ENCODE results near the gene FASTKD3. TPM values are rescaled to one million over a fixed set of nuclear protein-coding genes. Genes with fewer than 3 reads are reported as not detected.
A peak's percentile ranks its signal among the peaks of the same experiment; 100 is the strongest.

Gene FASTKD3
- total and polyA plus RNA-seq, 9 donors, result 4.9 to 11.6 (median 7.2) TPM

DNA sequence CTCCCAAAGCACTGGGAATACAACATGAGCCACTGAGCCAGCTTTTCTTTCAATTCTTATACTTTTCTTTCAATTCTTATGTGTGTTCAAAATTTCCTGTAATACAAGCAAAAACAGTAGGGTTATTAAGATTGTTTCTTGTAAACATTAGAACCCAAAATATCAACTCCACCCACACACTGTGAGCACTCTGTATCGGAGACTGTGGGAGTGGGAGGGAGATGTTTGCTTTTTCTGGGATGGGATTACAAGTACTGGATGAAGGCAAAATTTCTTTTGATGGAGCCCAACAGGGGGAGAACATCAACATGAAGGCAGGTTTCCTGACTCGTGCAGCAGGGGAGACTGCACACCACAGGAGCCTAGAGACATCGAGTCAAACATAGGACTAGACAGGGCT, 13.2 kb downstream of the FASTKD3 start:
- WGBS, 3 donors, result 7 to 32% (median 7%) methylated on average over 3 of the region's 3 CpGs

GRCh38 chr5:7852988-7853387, 15.8 kb downstream of the FASTKD3 start:
- H3K4me1 ChIP-seq (ENCODE audit: insufficient read depth), result peaks cover 7% of the 10 kb centered on the region
- no peaks in the 10 kb centered on the region for H3K27me3 ChIP-seq
- intact Hi-C loops (cut with DNase I), result loop anchor here in 1 of 4 donors (10.0 kb wide), 1 partner anchor 458 kb away; the partner anchor contains the start of gene ADCY2
- TF ChIP-seq, protein P1, sequence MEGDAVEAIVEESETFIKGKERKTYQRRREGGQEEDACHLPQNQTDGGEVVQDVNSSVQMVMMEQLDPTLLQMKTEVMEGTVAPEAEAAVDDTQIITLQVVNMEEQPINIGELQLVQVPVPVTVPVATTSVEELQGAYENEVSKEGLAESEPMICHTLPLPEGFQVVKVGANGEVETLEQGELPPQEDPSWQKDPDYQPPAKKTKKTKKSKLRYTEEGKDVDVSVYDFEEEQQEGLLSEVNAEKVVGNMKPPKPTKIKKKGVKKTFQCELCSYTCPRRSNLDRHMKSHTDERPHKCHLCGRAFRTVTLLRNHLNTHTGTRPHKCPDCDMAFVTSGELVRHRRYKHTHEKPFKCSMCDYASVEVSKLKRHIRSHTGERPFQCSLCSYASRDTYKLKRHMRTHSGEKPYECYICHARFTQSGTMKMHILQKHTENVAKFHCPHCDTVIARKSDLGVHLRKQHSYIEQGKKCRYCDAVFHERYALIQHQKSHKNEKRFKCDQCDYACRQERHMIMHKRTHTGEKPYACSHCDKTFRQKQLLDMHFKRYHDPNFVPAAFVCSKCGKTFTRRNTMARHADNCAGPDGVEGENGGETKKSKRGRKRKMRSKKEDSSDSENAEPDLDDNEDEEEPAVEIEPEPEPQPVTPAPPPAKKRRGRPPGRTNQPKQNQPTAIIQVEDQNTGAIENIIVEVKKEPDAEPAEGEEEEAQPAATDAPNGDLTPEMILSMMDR (IDR thresholded peaks at IDR 0.05), result no peak
- TF ChIP-seq EP300 (IDR thresholded peaks at IDR 0.05) (no peak), POLR2A (IDR thresholded peaks at IDR 0.05) (no peak)
- H3K9me3 ChIP-seq, result no peaks in the 10 kb centered on the region
- no peak for DNase-seq
- H3K4me3 ChIP-seq, result no peak overlapping the region
- peak overlapping the region in 1 of 2 donors; percentile 35 for H3K27ac ChIP-seq
- 58 to 77% (median 64%) methylated on average over 2 of the region's 2 CpGs for WGBS, 3 donors
- no peaks in the 10 kb centered on the region for H3K36me3 ChIP-seq

More for the DNA sequence above, 13.2 kb downstream of the FASTKD3 start:
- intact Hi-C loops (cut with DNase I), result loop anchor here in 1 of 4 donors (10.0 kb wide), 1 partner anchor 461 kb away; the partner anchor contains the start of gene ADCY2
- no peak overlapping the region for H3K4me3 ChIP-seq
- H3K9me3 ChIP-seq, result no peaks in the 10 kb centered on the region
- TF ChIP-seq POLR2A (IDR thresholded peaks at IDR 0.05), result no peak
- H3K4me1 ChIP-seq (ENCODE audit: insufficient read depth), result peaks cover 7% of the 10 kb centered on the region
- no peaks in the 10 kb centered on the region for H3K36me3 ChIP-seq
- H3K27ac ChIP-seq, result no peak overlapping the region
- H3K27me3 ChIP-seq, result no peaks in the 10 kb centered on the region
- no peak for DNase-seq

GRCh38 chr5:7852542-7852941, 16.3 kb downstream of the FASTKD3 start:
- intact Hi-C loops (cut with DNase I), result loop anchor here in 1 of 4 donors (10.0 kb wide), 1 partner anchor 458 kb away; the partner anchor contains the start of gene ADCY2
- 16 to 30% (median 29%) methylated on average over 1 of the region's 1 CpG for WGBS, 3 donors
- TF ChIP-seq, protein P1 (IDR thresholded peaks at IDR 0.05), result no peak
- TF ChIP-seq EP300 (IDR thresholded peaks at IDR 0.05), result no peak
- no peak for TF ChIP-seq POLR2A (IDR thresholded peaks at IDR 0.05)
- Histone ChIP-seq H3K9me3 (no peaks in the 10 kb centered on the region), H3K4me3 (no peak overlapping the region), H3K36me3 (no peaks in the 10 kb centered on the region), H3K27me3 (no peaks in the 10 kb centered on the region), H3K4me1 (ENCODE audit: insufficient read depth) (peaks cover 7% of the 10 kb centered on the region), H3K27ac (peak overlapping the region in 1 of 2 donors; percentile 57)
- no peak for DNase-seq

- Histone ChIP-seq H3K9me3 (no peaks in the 10 kb centered on the region), H3K27me3 (no peaks in the 10 kb centered on the region), H3K27ac (peak overlapping the region; percentile 5 to 57), H3K36me3 (no peaks in the 10 kb centered on the region), H3K4me1 (ENCODE audit: insufficient read depth) (peaks cover 7% of the 10 kb centered on the region), H3K4me3 (no peak overlapping the region)
- intact Hi-C loops (cut with DNase I), result loop anchor here in 1 of 4 donors (10.0 kb wide), 1 partner anchor 457 kb away; the partner anchor contains the start of gene ADCY2
- DNase-seq, result no peak
- TF ChIP-seq POLR2A (IDR thresholded peaks at IDR 0.05) (no peak), EP300 (IDR thresholded peaks at IDR 0.05) (no peak)
- TF ChIP-seq, protein P1 (IDR thresholded peaks at IDR 0.05), result no peak
- WGBS, 3 donors, result 78 to 90% (median 88%) methylated on average over 8 of the region's 8 CpGs
Observed at GRCh38 chr5:7851617-7852289, 17.1 kb downstream of the FASTKD3 start.

DNA sequence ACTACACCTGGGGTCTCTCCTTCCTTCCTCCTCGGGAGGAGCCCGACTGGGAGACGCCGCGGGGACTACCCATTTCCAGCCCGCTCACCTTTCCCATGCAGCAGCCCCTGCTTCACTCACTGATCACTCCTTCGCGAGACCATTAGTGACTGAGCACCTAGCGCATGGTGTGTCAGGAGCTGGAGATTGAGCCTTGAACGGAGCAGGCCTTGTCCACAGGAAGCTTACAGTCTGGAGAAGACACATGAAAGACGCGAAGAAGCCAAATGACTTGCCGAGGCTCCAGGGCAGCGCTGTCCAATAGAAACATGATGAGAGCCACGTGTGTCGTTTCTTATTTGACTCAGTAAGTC, 17.6 kb downstream of the FASTKD3 start:
- H3K4me1 ChIP-seq (ENCODE audit: insufficient read depth), result peaks cover 7% of the 10 kb centered on the region
- H3K27me3 ChIP-seq, result no peaks in the 10 kb centered on the region
- H3K9me3 ChIP-seq, result no peaks in the 10 kb centered on the region
- peak overlapping the region in 1 of 2 donors; percentile 45 for H3K27ac ChIP-seq
- DNase-seq, result no peak
- intact Hi-C loops (cut with DNase I), result loop anchor here in 1 of 4 donors (10.0 kb wide), 1 partner anchor 456 kb away; the partner anchor contains the start of gene ADCY2
- H3K36me3 ChIP-seq, result no peaks in the 10 kb centered on the region
- peak overlapping the region; percentile 47 for H3K4me3 ChIP-seq
- TF ChIP-seq POLR2A (IDR thresholded peaks at IDR 0.05), result no peak
- 53 to 64% (median 58%) methylated on average over 16 of the region's 16 CpGs for WGBS, 3 donors

All from ovary (tissue), 9 donors.